Left ventricle myocardium inferior (tissue), 1 donor: Measurements from ENCODE around the gene RGS8. TPM values are rescaled to one million over a fixed set of nuclear protein-coding genes. Genes with fewer than 3 reads are reported as not detected.

Experiments used
- DNase-seq: peaks from one replicate; pipeline ENCODE4 v3.0.0-alpha.2; 2020
- H3K27ac ChIP-seq: fragments of 200-600 bp; replicated peaks from 2 replicates; pipeline ENCODE4 v1.8.0; 2021
- H3K27me3 ChIP-seq: fragments of 200-600 bp; 2 replicates; pipeline ENCODE4 v1.8.0; 2021; ENCODE audit warnings: low read depth
- H3K36me3 ChIP-seq: fragments of 200-600 bp; 2 replicates; pipeline ENCODE4 v1.8.0; 2021
- H3K4me1 ChIP-seq: fragments of 200-600 bp; 2 replicates; pipeline ENCODE4 v1.8.0; 2021
- H3K4me3 ChIP-seq: fragments of 200-600 bp; 2 replicates; pipeline ENCODE4 v1.8.0; 2021; ENCODE audit warnings: mild to moderate bottlenecking, moderate library complexity
- H3K9me3 ChIP-seq: fragments of 200-600 bp; replicated peaks from 2 replicates; pipeline ENCODE4 v1.8.0; 2021
- CTCF ChIP-seq: fragments of 200-600 bp; IDR thresholded peaks from 2 replicates; pipeline ENCODE4 v1.8.0; 2021; ENCODE audit warnings: antibody characterized with exemption, mild to moderate bottlenecking, borderline replicate concordance
- intact Hi-C: fragments of 100-400 bp; cut with micrococcal nuclease; formaldehyde crosslinking; loops from one replicate; pipeline ENCODE4 v1.11.0; 2022
- total RNA-seq: library from RNA; stranded (reverse); fragmentation: NEBNext Ultra II Directional; extraction: Animal tissue kit (Norgen Biotek cat#: 25700); gene quantifications from one replicate; pipeline ENCODE4 v1.2.1, GENCODE V29; 2021
- donor health status: DM: no; HTN: yes; CAD: no; lungs with severe emphysema.

The RGS8 gene
- total RNA-seq, 1 donor from 2014 or later = 0.05 TPM

DNA sequence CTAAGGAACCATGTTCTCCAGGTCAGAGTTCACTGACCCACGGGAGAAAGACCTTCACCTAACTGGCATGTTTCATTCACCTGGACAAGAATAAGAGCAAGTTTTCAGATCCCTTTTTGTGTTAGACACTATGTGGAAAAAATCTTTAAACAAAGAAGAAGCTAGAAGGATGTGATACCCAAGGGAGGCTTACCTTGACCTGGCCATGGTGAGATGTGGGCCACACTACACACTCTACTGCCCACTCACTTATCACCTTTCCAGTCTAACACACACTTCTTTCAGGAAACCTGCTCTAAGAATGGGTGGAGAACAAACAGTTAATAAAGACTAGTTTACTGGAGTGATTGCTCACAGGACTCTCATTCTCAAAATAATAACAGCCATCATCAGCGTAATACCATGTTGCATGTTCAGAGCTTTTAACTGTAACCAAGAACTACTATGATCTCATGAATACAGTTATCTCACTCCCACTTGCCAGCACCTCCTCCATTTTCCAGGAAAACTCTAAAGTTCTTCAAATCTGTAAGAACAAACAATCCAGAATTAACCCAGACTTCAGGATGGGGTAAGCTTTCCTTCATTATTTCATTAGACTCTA is 1.4 kb downstream of the RGS8 start:
- no peak for TF ChIP-seq CTCF
- intact Hi-C loops = no loop called here

DNA sequence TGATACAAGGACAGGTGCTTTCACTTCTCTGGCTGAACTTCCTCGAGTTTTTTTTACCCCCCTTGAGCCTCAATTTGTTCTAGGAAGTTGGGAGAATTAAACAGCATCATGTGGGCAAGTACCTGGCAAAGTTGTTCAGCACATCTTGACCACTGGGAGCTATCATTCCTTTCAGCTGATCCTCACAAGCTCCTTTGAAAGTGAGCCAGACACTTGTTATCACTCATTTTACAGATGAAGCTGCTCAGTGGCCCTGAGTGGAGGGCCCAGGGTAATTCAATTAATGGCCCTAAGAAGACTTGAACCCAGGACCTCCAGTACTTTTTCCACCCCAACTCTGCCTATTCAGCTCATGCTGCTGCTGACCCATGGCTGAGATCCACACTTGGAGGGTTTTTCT is 2.0 kb downstream of the RGS8 start:
- no peak for DNase-seq
- H3K4me1 ChIP-seq = peaks cover 26% of the 10 kb centered on the region
- TF ChIP-seq CTCF = no peak
- H3K27me3 ChIP-seq = peaks cover 22% of the 10 kb centered on the region
- H3K9me3 ChIP-seq = no peaks in the 10 kb centered on the region
- intact Hi-C loops = no loop called here
- H3K4me3 ChIP-seq = no peak overlapping the region
- H3K36me3 ChIP-seq = no peaks in the 10 kb centered on the region
- H3K27ac ChIP-seq = no peak overlapping the region

More for the DNA sequence above, 1.4 kb downstream of the RGS8 start:
- peaks cover 22% of the 10 kb centered on the region for H3K27me3 ChIP-seq
- H3K9me3 ChIP-seq = no peaks in the 10 kb centered on the region
- H3K36me3 ChIP-seq = no peaks in the 10 kb centered on the region
- H3K27ac ChIP-seq = no peak overlapping the region
- no peak overlapping the region for H3K4me3 ChIP-seq
- no peak for DNase-seq
- peaks cover 20% of the 10 kb centered on the region for H3K4me1 ChIP-seq

DNA sequence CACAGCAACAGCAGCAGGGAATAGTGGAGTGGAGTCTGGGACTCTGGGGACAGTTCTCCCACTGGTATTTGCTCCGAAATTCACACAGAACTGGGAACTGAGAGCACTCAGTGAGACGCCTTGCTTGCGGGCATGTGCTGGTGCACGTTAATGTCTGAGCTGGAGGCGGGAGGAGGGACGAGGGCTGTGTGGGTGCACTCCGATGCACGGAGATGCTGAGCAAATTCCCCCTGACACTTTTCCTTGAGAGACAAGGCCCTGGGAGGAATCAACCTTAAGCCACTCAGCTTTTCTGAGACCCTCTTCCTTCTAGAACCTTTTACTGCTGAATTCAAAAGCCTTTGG is 2.8 kb downstream of the RGS8 start:
- no peak overlapping the region for H3K4me3 ChIP-seq
- H3K9me3 ChIP-seq = no peaks in the 10 kb centered on the region
- peaks cover 34% of the 10 kb centered on the region for H3K4me1 ChIP-seq
- H3K36me3 ChIP-seq = no peaks in the 10 kb centered on the region
- DNase-seq = no peak
- intact Hi-C loops = no loop called here
- TF ChIP-seq CTCF = no peak
- peaks cover 22% of the 10 kb centered on the region for H3K27me3 ChIP-seq
- no peak overlapping the region for H3K27ac ChIP-seq

- Histone ChIP-seq H3K36me3 (no peaks in the 10 kb centered on the region), H3K27me3 (peaks cover 22% of the 10 kb centered on the region), H3K4me3 (no peak overlapping the region), H3K27ac (no peak overlapping the region), H3K4me1 (peaks cover 40% of the 10 kb centered on the region), H3K9me3 (no peaks in the 10 kb centered on the region)
- intact Hi-C loops = no loop called here
- TF ChIP-seq CTCF = no peak
- no peak for DNase-seq
Observed at GRCh38 chr1:182680901-182681567, 3.4 kb downstream of the RGS8 start.

DNA sequence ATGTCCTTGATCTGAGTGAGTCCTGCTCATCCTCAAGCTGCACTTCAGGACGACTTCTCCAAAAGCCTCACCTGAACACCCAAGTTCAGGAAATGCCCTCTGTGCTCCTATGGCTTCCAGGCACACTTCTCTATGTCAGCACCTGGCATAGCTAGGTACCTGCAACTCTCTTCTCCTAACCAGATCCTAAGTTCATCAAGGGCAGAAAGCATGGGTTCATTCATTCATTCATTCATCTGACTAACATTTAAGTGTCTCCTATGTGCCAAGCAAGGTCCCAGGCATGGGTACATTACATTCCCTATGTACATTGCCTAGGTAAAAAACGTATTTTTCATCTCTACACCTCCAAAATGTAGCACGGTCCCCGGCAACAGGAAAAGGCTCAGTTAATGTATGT is 4.0 kb downstream of the RGS8 start:
- no peaks in the 10 kb centered on the region for H3K36me3 ChIP-seq
- DNase-seq = no peak
- no peak overlapping the region for H3K27ac ChIP-seq
- TF ChIP-seq CTCF = no peak
- intact Hi-C loops = no loop called here
- H3K9me3 ChIP-seq = no peaks in the 10 kb centered on the region
- H3K4me1 ChIP-seq = peaks cover 46% of the 10 kb centered on the region
- H3K27me3 ChIP-seq = peaks cover 22% of the 10 kb centered on the region
- no peak overlapping the region for H3K4me3 ChIP-seq
